Fibroblast of the aortic adventitia (primary cell): Measurements from ENCODE around the gene KIF16B. TPM values are rescaled to one million over a fixed set of nuclear protein-coding genes. Genes with fewer than 3 reads are reported as not detected.
"Not testable (repeated sequence)": the region's sequence is repeated elsewhere in the genome, so short reads cannot be mapped to it uniquely, and the experiment has no call there.

Source experiments
- DNase-seq: peaks from one replicate; pipeline ENCODE4 v3.0.0-alpha.2; 2010; ENCODE audit warnings: low read depth
- H3K4me3 ChIP-seq: 2 replicates; pipeline ENCODE4 v1.5.1; 2011; ENCODE audit warnings: low read depth, mild to moderate bottlenecking, control low read depth, low read length, moderate library complexity
- CTCF ChIP-seq: IDR thresholded peaks from 2 replicates; pipeline ENCODE4 v1.5.1; 2011; ENCODE audit warnings: mild to moderate bottlenecking, low read length, control low read depth, inconsistent platforms; ENCODE audit not compliant: insufficient read depth
- total RNA-seq: library from RNA; depleted of rRNA; stranded (reverse); fragments of >200 nt; gene quantifications from 2 replicates; pipeline ENCODE4 v1.2.3, GENCODE V29; 2012; ENCODE audit warnings: low replicate concordance

Gene KIF16B
- total RNA-seq, 1 donor: 14.5 TPM

GRCh38 chr20:16528078-16528477 lies 45.2 kb downstream of the KIF16B start:
- H3K4me3 ChIP-seq: no peak overlapping the region
- no peak for TF ChIP-seq CTCF
- peak; percentile 77 for DNase-seq

GRCh38 chr20:16527438-16527837 lies 45.8 kb downstream of the KIF16B start:
- no peak overlapping the region for H3K4me3 ChIP-seq
- no peak for DNase-seq
- no peak for TF ChIP-seq CTCF

GRCh38 chr20:16526433-16527380 lies 46.5 kb downstream of the KIF16B start:
- no peak for TF ChIP-seq CTCF
- no peak overlapping the region for H3K4me3 ChIP-seq
- DNase-seq: no peak

- not testable (repeated sequence) for DNase-seq
Observed at GRCh38 chr20:16522651-16523050, 50.6 kb downstream of the KIF16B start.

GRCh38 chr20:16520154-16520553 lies 53.1 kb downstream of the KIF16B start:
- DNase-seq: no peak
- TF ChIP-seq CTCF: no peak
- no peak overlapping the region for H3K4me3 ChIP-seq

More at GRCh38 chr20:16522651-16523050, 50.6 kb downstream of the KIF16B start:
- H3K4me3 ChIP-seq: not testable (repeated sequence)

GRCh38 chr20:16519673-16520072 lies 53.6 kb downstream of the KIF16B start:
- not testable (repeated sequence) for DNase-seq, H3K4me3 ChIP-seq

- no peak overlapping the region for H3K4me3 ChIP-seq
- no peak for DNase-seq
- no peak for TF ChIP-seq CTCF
Observed at GRCh38 chr20:16518784-16519084, 54.5 kb downstream of the KIF16B start.
